Heart left ventricle (tissue), 16 donors: Measurements from ENCODE around the gene NPAS2. TPM values are rescaled to one million over a fixed set of nuclear protein-coding genes. Genes with fewer than 3 reads are reported as not detected.
A peak's percentile ranks its signal among the peaks of the same experiment; 100 is the strongest.

ENCODE experiments used
- ATAC-seq, 4 donors: fragments of 200-7000 bp; cut with Tn5 transposase; one replicate each; pipeline ENCODE4 v1.9.1; 2020 to 2022; ENCODE audit warnings: moderate library complexity in 4 of 4, mild to moderate bottlenecking in 3 of 4, moderate number of reproducible peaks in 1 of 4
- DNase-seq, 5 donors: peaks; one replicate each; pipeline ENCODE4 v3.0.0-alpha.2; 2020
- H3K27ac ChIP-seq, 12 donors: fragments of 200-600 bp; sonication (generic) in 4 of 12; one replicate each; pipeline versions ENCODE4 v1.5.0 to v1.8.0; 2016 to 2022; ENCODE audit warnings: mild to moderate bottlenecking in 2 of 12
- H3K27me3 ChIP-seq, 9 donors: fragments of 200-600 bp; sonication (generic) in 2 of 9; one replicate each; pipeline versions ENCODE4 v1.5.1 to v1.8.0; 2016 to 2022; ENCODE audit warnings: mild to moderate bottlenecking in 3 of 9
- H3K36me3 ChIP-seq, 9 donors: fragments of 200-600 bp; sonication (generic) in 2 of 9; one replicate each; pipeline versions ENCODE4 v1.5.0 to v1.8.0; 2018 to 2022; ENCODE audit warnings: mild to moderate bottlenecking in 2 of 9
- H3K4me1 ChIP-seq, 12 donors: fragments of 200-600 bp; sonication (generic) in 4 of 12; one replicate each; pipeline versions ENCODE4 v1.5.0 to v1.8.0; 2016 to 2022; ENCODE audit warnings: mild to moderate bottlenecking in 3 of 12
- H3K4me3 ChIP-seq, 12 donors: fragments of 200-600 bp; sonication (generic) in 4 of 12; one replicate each; pipeline versions ENCODE4 v1.5.0 to v1.8.0; 2017 to 2022; ENCODE audit warnings: mild to moderate bottlenecking in 9 of 12, moderate library complexity in 4 of 12
- H3K9me3 ChIP-seq, 12 donors: fragments of 200-600 bp; sonication (generic) in 4 of 12; one replicate each; pipeline versions ENCODE4 v1.5.0 to v1.8.0; 2016 to 2022; ENCODE audit warnings: mild to moderate bottlenecking in 1 of 12
- CTCF ChIP-seq, 12 donors: fragments of 200-600 bp; sonication (generic) in 4 of 12; IDR thresholded peaks; one replicate each; pipeline versions ENCODE4 v1.5.0 to v1.8.0; 2018 to 2022; ENCODE audit warnings: antibody characterized with exemption in 12 of 12, mild to moderate bottlenecking in 5 of 12
- POLR2A ChIP-seq, 2 donors: fragments of 450-650 bp; IDR thresholded peaks; one replicate each; pipeline ENCODE4 v1.6.1; 2017; ENCODE audit warnings: antibody characterized with exemption in 2 of 2, mild to moderate bottlenecking in 2 of 2, moderate library complexity in 2 of 2
- WGBS, 4 donors: extraction: QIAGEN DNeasy Blood & Tissue Kit in 2 of 4; methylation state at CpG; one replicate each; pipeline versions ENCODE4 v1.1.5 to v1.1.7; 2013 to 2018; 5-methylcytosine and 5-hydroxymethylcytosine counted together
- intact Hi-C, 10 donors: fragments of 100-400 bp; cut with DNase I; formaldehyde crosslinking; loops; one replicate each; pipeline versions ENCODE4 v1.11.1 to v1.14.2; 2022
- polyA plus RNA-seq, 2 donors: library from polyadenylated mRNA; stranded (reverse); fragments of 200-250 nt; gene quantifications; one replicate each; pipeline ENCODE4 v1.2.3, GENCODE V29; 2013
- total RNA-seq, 9 donors: library from RNA; depleted of rRNA in 2 of 9; stranded (reverse); fragments of >200 nt in 2 of 9; fragmentation: NEBNext Ultra II Directional in 3 of 9; extraction: Animal tissue kit (Norgen Biotek cat#: 25700) in 3 of 9; gene quantifications; one replicate each; pipeline versions ENCODE4 v1.1.0 to v1.2.4, GENCODE V29; 2016 to 2023
- donor health status: ischemic (EF 13 %, LVEDD 7.1; RV severe dilation, severe dysfunction).
- donor health status: healthy with polysubstance abuse.
- donor health status: DM: no; HTN: yes; CAD: no.
- donor health status: DM: no; HTN: no; CAD: no.
- donor health status: ischemic (EF 25% LVEDD 6.9; RV normal size, moderate dysfunction).
- donor health status: ischemic (EF 25% LVEDD 5.7; RV mildly dilated, moderate dysfunction).
- donor health status: healthy.
- donor health status: DM: yes; HTN: yes; CAD: no.
- donor health status: ischemic (EF 35%, LVEDD 5.7; RV mildly dilated, moderate dysfunction).
- donor health status: nonischemic (EF 11% LVEDD 7.7; RV severe dilation, severe dysfunction).
- donor health status: DM: yes; HTN: yes; CAD: no.
- donor health status: PGD.
- donor health status: ischemic (EF 29% LVEDD 5.4; RV normal size, mild dysfunction).
- donor health status: nonischemic (EF 23%, LVEDD 6.1; RV moderate dilation, normal function).

NPAS2 gene
- total and polyA plus RNA-seq, 11 donors = 28.2 to 144 (median 43.3) TPM

- Histone ChIP-seq H3K36me3 (peaks cover 0 to 4% (median 0%) of the 10 kb centered on the region in 9 donors), H3K4me3 (no peak overlapping the region), H3K27me3 (no peaks in the 10 kb centered on the region), H3K27ac (peak overlapping the region in 11 of 12 donors; percentile 0 to 85 (median 43)), H3K4me1 (peaks cover 5 to 73% (median 41%) of the 10 kb centered on the region in 12 donors), H3K9me3 (no peaks in the 10 kb centered on the region)
- intact Hi-C loops = loop anchor here in 3 of 10 donors (5.0 to 10.0 kb wide), 3 partner anchors 45 to 137 kb away; partner anchors contain the start of gene NPAS2 (in 2 of the 3)
- 80 to 86% (median 83%) methylated on average over 16 of the region's 16 CpGs for WGBS, 4 donors
- peak in 3 of 4 donors; percentile 12 to 36 (median 19) for ATAC-seq
- TF ChIP-seq POLR2A (IDR thresholded peaks at IDR 0.05) (no peak), CTCF (IDR thresholded peaks at IDR 0.05) (no peak)
- DNase-seq = peak in 2 of 5 donors; percentile 44 to 60
Observed at GRCh38 chr2:100891906-100892642, 72.1 kb downstream of the NPAS2 start.

GRCh38 chr2:100893392-100894104 lies 73.6 kb downstream of the NPAS2 start:
- H3K27me3 ChIP-seq = no peaks in the 10 kb centered on the region
- DNase-seq (peak in 2 of 5 donors; percentile 43 to 79), ATAC-seq (peak in 3 of 4 donors; percentile 63 to 76 (median 76))
- TF ChIP-seq CTCF (IDR thresholded peaks at IDR 0.05) = no peak
- TF ChIP-seq POLR2A (IDR thresholded peaks at IDR 0.05) = no peak
- intact Hi-C loops = loop anchor here in 3 of 10 donors (5.0 to 10.0 kb wide), 3 partner anchors 44 to 139 kb away; partner anchors contain the start of gene NPAS2 (in 2 of the 3)
- H3K4me3 ChIP-seq = no peak overlapping the region
- H3K36me3 ChIP-seq = peaks cover 0 to 4% (median 0%) of the 10 kb centered on the region in 9 donors
- H3K27ac ChIP-seq = peak overlapping the region in 11 of 12 donors; percentile 2 to 85 (median 50)
- no peaks in the 10 kb centered on the region for H3K9me3 ChIP-seq
- WGBS, 4 donors = 47 to 76% (median 69%) methylated on average over 6 of the region's 6 CpGs
- H3K4me1 ChIP-seq = peaks cover 8 to 71% (median 31%) of the 10 kb centered on the region in 12 donors

- DNase-seq (no peak), ATAC-seq (no peak)
- TF ChIP-seq CTCF (IDR thresholded peaks at IDR 0.05) (no peak), POLR2A (IDR thresholded peaks at IDR 0.05) (no peak)
- Histone ChIP-seq H3K4me3 (no peak overlapping the region), H3K27me3 (no peaks in the 10 kb centered on the region), H3K27ac (peak overlapping the region in 11 of 12 donors; percentile 36 to 85 (median 50)), H3K4me1 (peaks cover 8 to 74% (median 31%) of the 10 kb centered on the region in 12 donors), H3K9me3 (no peaks in the 10 kb centered on the region), H3K36me3 (peaks cover 0 to 4% (median 0%) of the 10 kb centered on the region in 9 donors)
- 49 to 60% (median 52%) methylated on average over 5 of the region's 5 CpGs for WGBS, 4 donors
- intact Hi-C loops = loop anchor here in 3 of 10 donors (5.0 to 10.0 kb wide), 3 partner anchors 43 to 139 kb away; partner anchors contain the start of gene NPAS2 (in 2 of the 3)
Observed at GRCh38 chr2:100894105-100894795, 74.3 kb downstream of the NPAS2 start.
